Dermis blood vessel endothelial cell (primary cell): ENCODE results near the gene HOXD9. TPM values are rescaled to one million over a fixed set of nuclear protein-coding genes. Genes with fewer than 3 reads are reported as not detected.

Experiments
- DNase-seq: peaks from one replicate; pipeline ENCODE4 v3.0.0; 2010
- total RNA-seq: library from RNA; depleted of rRNA; stranded (reverse); fragments of >200 nt; gene quantifications from 2 replicates; pipeline ENCODE4 v1.2.3, GENCODE V29; 2014

The HOXD9 gene
- total RNA-seq, 1 donor from 2014 or later, result 24.5 TPM

DNA sequence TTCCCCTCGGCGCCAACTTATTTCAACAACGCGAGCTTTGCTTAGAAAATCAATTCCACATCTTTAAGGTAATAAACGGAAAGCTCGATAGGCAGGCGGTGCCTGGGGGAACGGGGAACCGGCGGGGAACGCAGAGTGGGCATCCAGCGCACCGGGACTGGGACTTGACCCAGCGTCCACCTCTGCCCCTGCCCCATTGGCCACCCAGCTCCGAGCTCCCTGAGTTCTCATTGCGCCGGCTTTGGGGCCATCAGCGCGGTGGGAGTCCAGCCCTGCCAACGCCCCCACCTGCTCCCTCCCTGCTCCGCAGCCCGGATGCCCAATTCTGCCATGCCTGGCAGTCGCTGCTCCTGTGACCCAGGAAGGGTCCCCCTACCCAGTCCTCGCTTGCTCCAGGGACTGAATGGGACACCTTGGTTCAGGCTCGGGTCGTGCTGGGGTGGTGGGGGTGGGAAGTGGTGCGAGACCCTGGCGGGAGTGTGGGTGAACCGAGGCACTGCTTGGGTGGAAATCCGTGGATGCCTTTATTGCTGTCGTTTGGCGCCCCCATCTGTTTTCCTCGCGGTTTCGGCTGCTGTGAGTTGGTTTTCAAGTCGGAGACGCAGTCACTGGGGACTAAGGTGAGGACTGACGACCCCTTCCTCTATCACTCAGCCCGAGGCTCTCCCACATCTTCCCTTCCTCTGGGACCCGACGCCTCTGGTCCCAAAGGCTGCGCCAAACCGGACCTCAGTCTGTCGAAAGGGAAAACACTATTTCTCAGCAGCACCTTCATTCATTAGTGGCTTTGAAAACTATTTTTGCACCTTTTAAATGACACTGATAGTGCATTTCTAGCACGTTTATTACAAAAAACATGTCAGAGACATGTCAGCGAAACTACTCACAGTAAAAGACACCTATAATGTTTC is 36.4 kb upstream of the HOXD9 start:
- peak; percentile 69 for DNase-seq

DNA sequence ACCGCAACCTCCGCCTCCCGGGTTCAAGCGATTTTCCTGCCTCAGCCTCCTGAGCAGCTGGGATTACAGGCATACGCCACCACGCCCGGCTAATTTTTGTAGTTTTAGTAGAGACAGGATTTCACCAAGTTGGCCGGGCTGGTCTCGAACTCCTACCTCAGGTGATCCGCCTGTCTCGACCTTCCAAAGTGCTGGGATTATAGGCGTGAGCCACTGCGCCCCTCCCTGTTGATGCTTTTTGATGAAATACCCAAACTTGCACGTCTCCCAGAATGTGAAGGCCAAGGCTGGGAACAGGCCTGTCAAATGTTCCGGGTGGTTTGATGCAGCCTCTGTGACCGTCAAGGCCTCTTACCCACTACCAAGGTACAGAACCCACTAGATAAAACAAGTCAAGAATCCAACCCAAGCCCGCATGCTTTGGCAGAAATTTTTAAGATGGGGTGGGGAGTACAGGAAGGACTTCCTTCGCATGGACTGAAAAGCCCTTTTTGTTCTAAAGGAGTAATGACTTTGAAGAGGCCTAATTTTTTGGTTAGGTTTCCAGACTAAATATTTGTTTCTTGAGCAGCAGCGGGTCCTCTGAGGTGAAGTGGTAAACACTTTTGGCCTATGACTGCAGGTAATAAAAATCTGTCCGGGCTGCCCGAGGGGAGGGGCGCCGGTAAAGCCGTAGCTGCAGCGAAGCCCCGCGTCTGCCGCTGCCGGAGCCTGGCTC is 35.0 kb upstream of the HOXD9 start:
- DNase-seq, result no peak

DNA sequence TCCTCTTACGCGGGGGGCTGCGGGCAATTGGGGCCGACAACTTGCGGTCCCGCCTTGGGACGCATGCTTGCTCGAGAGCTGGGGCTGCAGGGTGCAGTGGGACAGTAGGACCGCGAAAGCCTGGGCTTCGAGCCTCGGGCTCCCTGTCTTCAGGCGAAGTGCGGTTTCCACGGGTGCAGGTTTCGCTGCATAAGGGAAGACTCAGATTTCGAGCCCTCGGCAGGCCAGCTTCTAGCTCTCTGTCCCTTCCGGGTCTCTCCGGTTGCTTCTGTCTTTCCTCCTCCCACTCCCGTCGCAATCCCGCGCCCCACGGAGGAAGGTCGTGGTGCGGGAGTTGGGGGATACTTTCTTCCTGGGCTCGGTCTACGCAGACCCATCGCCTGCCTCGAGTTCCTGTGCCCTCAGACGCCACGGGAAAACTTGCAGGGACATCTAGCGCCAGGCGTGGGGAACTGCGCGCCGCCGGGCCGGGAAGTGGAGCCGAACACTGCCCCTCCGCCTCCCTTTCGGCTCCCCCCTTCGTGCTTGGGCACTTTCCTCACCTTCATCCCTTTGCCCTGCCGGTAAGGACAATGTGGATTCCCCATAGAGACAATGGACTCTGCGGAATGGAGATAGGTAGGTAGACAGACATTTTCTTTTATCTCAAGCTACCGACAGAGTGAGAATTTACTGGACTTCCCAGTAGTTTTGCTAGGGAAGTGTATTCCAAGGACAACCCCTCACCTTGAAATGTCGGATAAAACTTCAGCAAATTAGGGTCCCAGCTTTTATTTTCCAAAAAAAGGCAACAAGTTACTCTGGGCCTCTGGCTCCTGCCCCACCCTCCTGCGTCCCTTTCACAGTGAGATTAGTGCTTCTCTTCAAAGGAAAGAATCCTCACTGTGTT is 34.2 kb upstream of the HOXD9 start:
- peak; percentile 71 for DNase-seq

DNA sequence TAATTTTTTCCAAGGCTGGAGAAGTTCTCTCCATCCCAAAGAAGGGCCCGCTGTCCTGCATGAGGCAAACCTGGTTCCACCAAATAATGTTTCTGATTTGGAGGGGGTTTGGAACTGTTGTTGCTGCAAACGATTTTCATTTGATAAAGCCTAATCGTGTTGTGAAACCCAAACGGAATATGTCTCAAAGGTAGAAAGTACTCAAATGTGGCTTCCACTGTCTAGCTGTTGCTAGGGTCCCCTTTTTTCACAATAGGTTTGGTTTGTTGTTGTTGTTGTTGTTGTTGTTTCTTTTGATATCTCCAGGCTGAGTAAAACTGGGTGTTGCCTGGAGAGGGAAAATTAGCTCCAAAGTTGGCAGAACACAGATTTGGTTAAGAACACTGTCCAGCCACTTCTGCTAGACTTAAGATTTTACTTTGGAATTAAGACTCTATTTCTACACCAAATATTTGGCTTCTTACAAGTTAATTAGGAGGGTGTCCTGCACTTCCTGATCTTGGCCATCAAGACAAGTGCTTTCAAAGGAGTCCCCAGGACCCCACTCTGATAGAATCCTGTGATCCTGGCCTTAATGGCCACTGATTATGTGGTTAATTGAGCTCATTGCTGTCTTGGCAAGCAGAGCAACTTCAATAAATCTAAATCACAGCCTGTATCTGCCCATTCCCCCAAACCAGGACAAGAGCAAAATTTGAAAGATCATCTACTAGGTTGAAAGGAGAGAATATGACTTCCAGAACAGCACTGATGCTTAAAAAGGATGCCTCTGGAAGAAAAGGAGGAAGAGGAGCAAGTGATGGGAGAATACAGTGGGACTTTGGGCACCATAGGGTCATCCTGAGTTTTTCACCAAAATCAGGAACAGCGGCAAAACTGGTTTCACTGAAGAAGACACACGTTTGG is 33.3 kb upstream of the HOXD9 start:
- no peak for DNase-seq

DNA sequence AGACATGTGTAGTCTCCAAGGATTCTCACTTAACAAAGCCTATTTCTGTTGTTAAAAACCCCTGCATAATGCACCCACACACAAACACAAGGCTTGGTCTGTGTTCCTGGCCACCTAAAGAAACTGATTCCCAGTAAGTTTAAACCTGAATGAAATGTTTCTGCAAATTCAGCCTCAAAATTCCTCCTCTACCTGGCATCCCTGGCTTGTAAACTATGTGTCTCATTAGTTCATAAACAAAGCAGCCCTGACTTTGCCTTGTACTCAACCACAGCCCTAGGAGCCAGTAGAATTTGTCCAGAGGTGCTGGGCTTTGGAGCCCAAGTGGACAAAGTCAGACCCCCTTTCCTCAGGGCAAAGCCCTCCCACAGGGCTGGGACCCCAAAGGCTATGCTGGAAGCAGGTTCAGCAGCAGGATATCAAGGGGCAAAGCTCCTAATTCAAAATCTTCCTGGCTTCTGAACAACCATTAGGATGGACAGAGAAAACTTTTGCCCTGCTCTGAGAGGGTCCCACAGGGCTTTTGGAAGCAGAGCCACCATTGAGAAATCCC is 32.6 kb upstream of the HOXD9 start:
- DNase-seq, result no peak

DNA sequence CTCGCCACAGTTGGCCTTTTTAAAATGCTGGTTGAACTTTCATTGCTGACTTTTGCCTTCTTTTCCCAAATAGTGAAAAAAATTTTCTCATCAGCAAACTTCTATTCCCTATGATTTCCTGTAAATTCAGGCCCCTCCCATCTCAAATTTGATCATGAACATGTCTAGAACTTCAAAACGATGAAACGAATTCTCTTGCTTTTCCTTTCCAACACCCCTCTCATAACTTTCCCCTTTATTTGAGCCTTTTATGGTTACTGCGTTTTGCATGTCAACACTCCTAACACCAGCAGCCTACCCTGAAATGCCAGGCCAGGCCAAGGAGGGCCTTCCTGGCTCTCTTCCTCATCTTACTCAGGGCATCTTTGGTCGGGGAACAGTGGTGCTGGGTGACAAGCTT is 31.7 kb upstream of the HOXD9 start:
- no peak for DNase-seq

DNA sequence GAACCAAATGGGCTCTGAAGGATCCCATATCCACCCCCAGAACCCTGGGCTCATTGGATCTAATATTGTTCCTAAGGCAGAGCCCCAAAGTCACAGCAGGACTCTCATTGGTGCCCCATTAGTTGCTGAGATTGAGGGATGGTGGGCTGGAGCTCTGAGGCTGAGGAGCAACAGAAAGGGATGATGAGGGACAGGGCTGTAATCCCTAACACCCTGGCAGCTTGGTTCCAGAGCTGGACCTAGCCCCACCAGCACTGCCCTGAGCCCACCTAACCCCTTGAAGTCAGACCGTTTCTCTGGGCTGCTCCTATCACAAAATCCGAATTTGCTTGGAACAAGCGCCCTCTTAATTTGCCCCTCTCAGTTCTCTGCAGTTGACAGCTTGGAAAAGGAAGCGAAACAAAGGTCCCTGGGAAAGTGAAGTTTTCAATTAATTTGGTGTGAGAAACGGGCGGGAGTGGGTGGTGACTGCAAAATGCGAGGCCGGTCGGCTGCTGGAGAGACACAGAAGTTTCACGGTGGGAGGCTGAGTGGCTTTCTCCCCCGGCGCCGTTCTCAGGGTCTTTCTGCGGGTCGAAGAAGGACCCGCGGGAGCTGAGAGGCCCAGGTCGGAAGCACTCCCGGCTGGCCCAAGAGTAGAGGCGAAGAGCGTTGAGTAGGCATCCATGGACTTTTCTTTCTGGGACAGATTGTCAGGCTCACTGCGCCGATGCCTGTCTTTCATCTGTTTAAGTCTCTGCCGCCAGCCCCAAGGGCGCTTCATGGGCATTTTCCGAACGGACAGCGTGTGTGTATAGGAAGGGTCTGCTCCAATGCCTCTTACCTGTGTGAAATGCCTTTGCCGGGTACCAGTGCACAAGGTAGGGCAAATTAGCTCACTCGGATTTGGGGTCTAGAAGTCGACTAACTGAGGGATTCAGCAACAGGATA is 30.9 kb upstream of the HOXD9 start:
- no peak for DNase-seq

DNA sequence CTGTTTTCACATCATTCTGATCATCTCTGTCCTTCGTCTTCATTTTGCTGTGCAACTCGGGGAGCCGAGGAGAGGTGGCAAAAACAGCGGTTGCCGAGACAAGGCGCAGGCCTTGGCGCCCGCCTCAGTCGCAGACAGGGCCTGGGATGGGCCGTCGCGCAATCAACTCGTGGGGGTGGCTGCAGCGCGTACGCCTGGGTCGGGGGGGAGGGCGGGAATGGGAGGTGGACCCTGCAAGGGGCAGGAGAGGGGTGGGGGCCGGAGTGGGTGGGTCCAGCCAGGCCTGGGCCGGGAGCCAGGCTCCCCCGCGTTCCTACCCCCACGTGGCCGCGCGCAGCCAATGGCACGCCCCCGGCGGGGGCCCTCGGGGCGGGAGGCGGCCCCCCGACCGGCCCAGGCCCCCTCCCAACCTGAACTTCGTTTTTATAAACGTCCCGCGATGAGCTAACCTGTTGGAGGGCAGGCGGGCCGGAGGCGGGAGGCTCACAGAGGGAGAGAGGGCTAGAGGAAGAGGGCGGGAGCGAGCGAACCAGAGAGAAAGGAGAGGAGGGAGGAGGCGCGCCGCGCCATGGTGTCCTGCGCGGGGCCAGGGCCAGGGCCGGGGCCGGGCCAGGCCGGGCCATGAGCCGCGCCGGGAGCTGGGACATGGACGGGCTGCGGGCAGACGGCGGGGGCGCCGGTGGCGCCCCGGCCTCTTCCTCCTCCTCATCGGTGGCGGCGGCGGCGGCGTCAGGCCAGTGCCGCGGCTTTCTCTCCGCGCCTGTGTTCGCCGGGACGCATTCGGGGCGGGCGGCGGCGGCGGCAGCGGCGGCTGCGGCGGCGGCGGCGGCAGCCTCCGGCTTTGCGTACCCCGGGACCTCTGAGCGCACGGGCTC is 30.0 kb upstream of the HOXD9 start, which contains the start of gene HOXD13:
TSS of gene HOXD13 (plus strand) at position 452 of the 875 bp plus-strand sequence. CDS start at position 622, 170 bp downstream.
- no peak for DNase-seq

DNA sequence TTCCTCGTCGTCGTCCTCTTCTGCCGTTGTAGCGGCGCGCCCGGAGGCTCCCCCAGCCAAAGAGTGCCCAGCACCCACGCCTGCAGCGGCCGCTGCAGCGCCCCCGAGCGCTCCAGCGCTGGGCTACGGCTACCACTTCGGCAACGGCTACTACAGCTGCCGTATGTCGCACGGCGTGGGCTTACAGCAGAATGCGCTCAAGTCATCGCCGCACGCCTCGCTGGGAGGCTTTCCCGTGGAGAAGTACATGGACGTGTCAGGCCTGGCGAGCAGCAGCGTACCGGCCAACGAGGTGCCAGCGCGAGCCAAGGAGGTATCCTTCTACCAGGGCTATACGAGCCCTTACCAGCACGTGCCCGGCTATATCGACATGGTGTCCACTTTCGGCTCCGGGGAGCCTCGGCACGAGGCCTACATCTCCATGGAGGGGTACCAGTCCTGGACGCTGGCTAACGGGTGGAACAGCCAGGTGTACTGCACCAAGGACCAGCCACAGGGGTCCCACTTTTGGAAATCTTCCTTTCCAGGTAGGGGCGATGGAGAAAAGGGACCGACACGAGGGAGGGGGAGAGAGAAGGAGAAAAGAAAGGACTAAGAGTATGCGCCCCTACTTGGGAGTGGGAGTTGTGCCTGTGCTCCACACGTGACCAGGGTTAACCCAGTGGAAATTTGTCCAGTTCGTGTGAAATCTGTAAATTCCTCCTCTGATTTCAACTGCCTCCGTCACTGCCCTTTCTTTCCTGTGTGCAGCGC is 29.2 kb upstream of the HOXD9 start:
- DNase-seq, result peak; percentile 51

DNA sequence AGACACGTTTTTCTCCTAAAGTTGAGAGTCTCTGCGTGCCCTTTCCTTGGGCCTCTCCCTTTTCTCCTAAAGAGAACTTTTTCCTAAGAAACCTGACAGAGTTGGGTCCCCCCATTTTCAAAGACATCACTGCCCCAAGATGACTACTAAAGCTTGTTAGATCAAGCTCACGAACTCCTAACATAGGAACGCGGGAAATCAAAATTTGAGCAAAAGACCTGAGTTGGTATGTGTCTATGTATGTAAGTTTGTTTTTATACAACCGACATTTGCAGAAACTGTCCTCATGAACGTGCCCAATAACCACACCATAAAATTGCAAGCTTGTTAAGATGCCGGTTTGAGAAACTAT is 28.6 kb upstream of the HOXD9 start:
- DNase-seq, result no peak

DNA sequence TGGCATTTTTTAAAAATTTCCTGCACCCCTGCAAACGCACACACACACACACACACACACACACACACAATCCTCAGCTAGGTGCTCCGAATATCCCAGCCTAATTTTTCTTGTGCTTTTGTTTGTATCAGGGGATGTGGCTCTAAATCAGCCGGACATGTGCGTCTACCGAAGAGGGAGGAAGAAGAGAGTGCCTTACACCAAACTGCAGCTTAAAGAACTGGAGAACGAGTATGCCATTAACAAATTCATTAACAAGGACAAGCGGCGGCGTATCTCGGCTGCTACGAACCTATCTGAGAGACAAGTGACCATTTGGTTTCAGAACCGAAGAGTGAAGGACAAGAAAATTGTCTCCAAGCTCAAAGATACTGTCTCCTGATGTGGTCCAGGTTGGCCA is 28.2 kb upstream of the HOXD9 start:
- DNase-seq, result no peak

DNA sequence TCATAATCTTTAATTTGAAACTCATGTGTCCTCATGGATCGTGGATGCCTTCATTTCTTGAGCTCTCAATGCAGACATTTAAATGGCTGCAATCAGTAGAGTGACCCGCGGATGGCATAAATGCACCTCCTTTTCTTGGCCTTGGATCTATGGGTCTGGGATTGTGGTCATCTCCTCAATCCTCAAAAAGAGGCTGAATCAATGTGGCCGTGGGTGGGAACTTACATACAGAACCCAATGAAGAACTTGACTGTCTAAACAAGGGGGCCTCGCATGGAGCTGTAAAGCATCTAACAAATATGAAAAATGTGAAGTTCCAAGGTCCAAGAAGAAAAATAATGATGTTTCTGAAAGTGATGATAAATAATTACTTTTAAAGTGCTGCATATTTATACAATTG is 27.1 kb upstream of the HOXD9 start:
- DNase-seq, result no peak

DNA sequence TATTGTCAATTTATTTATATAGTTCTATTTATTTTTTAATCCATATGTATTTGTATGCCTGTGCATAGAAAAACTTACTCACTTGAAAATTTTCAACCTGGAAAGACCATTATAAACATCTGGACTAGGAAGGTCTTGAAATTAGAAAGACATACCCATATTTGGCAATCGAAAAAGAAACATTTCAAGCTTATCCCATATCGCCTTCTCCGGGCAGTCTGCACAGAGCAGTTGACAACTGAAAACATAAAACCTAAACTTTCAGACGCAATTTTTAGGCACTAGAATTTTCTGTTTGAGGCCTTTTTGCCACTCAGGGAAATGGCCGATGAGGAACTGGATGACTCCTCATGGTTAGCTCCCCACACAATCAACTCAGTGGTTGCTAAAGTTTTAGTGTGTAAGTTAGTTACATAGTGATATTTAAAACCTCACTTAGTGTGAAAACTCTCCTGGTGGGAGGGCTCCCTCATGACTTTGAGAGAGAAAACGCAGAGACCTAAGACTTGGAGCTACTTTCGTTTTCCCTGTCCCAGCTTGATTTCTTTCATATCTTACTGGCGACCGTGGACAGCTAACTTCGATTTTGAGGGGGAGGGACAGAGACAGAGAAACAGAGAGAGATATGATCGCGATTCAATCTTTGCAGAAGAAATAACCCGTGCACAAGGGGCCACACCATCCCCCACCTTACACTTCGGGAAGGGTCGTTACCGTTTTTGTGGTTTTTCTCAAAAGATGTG is 26.1 kb upstream of the HOXD9 start:
- DNase-seq, result peak; percentile 32

DNA sequence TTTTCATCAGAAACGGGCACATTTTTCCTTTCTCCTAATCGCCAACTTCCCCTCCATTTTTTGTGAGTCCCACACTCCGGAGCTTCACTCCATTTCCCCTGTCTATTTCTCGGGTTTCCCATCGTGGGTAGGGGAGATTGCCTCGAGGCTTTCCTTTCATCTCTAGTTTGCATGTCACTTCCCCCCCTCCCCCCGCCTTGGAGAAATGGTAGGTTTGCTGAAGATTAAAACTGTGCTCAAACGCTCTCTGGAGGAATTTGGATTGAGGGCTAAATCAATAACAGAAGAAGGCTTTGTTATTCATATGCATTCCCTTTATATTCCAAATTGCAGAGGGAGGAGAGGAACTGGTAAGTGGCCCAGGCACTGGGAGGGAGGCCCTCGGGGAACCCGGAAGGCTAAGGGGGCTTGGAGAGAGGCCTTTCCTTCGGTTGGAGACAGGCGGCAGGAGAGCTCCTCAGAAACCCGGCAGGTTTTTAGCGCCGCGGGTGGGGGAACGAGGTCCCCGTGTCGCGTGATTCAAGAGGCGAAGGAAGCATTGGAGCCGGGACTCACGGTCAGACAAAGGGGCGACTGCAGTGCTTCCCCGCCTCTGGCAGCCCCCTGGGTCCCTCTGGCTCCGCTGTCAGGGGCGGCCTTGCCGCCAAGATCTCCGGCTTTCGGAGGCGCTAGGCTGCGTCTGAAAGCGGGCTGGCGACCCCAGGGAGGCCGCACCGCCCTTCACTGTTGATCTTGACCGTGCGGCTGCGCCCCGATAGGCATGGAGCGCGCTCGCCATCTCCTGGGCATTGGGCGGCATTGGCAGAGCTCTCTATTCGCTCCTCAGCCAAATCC is 25.3 kb upstream of the HOXD9 start:
- DNase-seq, result peak; percentile 85

DNA sequence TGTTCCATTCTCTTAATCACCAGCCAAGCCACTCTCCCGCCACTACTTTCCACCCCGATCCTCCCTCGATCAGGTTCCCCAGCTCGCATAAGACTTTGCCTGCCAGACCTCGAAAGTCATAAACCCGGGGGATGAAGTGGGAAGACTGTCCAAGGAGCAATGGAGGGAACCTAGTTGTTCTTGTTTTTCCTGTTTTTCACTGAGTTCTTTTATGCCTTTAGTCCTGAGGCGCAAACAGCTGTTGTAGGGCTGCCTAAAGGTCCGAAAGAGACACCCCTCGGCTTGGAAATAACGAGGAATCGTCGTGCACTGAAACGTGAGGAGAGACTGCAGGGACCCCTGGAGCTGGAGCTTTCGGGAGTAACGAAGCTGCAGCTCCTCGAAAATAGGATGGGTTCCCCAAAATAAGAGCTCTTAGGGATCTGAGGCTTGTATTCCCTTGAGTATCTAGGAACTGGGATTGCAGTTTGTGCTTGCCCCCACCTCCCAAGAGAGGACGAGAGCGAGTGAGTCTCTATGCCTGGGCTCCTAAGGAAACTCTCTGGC is 24.6 kb upstream of the HOXD9 start:
- DNase-seq, result no peak

DNA sequence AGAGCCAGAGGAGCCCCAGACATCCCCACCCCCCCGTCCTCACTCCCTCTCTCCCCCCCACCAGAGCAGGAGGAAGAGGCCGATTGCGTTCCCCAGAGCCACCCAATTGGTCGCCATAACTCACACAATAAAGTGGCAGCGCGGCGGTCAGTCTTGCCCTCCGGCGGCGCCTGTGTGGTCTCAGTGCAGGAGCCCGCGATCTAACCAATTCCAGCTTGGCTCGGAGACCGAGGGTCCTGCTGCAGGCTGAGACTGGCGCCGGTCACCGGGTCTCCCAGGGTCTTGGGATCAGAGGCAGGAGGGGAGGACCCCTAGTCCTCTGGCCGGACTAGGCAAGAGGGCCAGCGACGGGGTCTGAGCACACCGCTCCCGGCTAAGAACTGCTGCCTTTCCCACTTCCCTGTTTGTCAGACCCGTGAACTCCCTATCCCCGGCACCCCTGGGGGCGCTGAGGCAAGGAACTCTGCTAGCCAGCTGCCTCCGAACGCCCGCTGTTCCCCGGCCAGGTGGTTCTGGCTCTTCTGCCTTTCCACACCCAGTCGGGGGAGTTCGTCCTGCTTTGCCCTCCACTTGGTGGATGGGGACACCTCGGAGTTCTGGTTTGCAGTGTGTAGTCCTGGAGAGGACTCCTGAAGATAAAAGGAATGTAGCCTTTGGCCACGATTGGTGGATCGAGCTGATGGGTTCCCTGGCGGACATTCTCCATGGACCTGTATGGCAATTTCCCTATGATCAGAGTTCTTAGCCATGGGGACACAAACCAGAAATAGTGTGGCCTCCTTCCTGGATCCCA is 24.0 kb upstream of the HOXD9 start:
- DNase-seq, result no peak
